Measurements from ENCODE around the gene MTFP1. TPM values are rescaled to one million over a fixed set of nuclear protein-coding genes. Genes with fewer than 3 reads are reported as not detected.

MTFP1 gene
- total RNA-seq, 1 donor from 2014 or later = 29.9 TPM

GRCh38 chr22:30422481-30423300 is 2.9 kb upstream of the MTFP1 start:
- H3K4me1 ChIP-seq = peaks cover 10% of the 10 kb centered on the region
- H3K9me3 Mint-ChIP-seq = no peaks in the 10 kb centered on the region
- TF ChIP-seq CTCF (IDR thresholded peaks at IDR 0.05) (no peak), EZH2 (IDR thresholded peaks at IDR 0.05) (no peak), EZH2phosphoT487 (IDR thresholded peaks at IDR 0.05) (no peak)

DNA sequence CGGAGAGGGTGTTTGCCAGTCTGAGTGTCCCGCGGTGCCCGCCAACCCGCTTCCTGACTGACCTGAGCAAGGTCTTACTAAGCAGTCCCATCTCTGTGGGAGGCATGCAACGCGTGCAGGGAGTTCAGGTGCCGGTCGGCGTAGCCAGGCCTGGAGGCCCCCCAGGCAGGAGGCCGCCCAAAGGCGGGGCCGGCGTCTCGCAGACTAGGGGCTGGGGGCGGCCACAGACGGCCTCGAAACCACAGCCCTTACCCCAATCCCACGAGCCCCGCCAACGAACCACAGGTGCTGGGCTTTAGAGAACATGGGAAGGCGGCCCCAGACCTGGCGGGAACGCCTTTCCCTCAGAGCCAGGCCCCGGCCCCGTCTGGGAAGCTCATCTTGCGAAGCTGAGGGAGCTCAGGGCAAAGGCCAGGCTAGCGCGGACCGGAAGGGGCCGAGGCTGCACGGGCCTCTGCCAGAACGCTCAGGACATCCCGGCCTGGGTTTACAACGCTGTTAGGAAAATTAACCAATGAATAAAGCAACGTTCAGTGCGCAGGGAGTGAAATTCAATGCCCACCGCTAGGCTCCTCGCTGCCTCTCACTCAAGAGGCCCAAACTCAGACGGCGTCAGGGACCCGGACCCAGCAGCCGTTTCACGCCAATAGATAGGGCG is 2.1 kb upstream of the MTFP1 start:
- Mint-ChIP-seq H3K4me3 (peak overlapping the region; percentile 96), H3K27me3 (ENCODE audit: insufficient read depth, low read depth) (peaks cover 5% of the 10 kb centered on the region), H3K27ac (peak overlapping the region; percentile 98), H3K9me3 (no peaks in the 10 kb centered on the region), H3K36me3 (peaks cover 10% of the 10 kb centered on the region), H3K4me1 (peaks cover 53% of the 10 kb centered on the region)
- no peaks in the 10 kb centered on the region for H3K36me3 ChIP-seq
- peak overlapping the region; percentile 17 for H2AFZ ChIP-seq (replicated peaks)
- peaks cover 10% of the 10 kb centered on the region for H3K4me1 ChIP-seq
- H3K27ac ChIP-seq = peak overlapping the region; percentile 80
- no peaks in the 10 kb centered on the region for H3K27me3 ChIP-seq
- H4K20me1 ChIP-seq (ENCODE audit: low read depth) = peaks cover 11% of the 10 kb centered on the region
- peak overlapping the region; percentile 20 for H3K9ac ChIP-seq
- H3K4me2 ChIP-seq = peak overlapping the region; percentile 81
- H3K4me3 ChIP-seq = peak overlapping the region; percentile 55
- H3K79me2 ChIP-seq (ENCODE audit: low read depth) = no peaks in the 10 kb centered on the region
- no peak for TF ChIP-seq EZH2phosphoT487 (IDR thresholded peaks at IDR 0.05)
- no peak for TF ChIP-seq EZH2 (IDR thresholded peaks at IDR 0.05)
- peak; percentile 18 for TF ChIP-seq CTCF (IDR thresholded peaks at IDR 0.05)
- no peak for DNase-seq (ENCODE audit: low spot score)
- no peaks in the 10 kb centered on the region for H3K9me3 ChIP-seq (ENCODE audit: low read depth)
- peaks cover 41% of the 10 kb centered on the region for H3F3A ChIP-seq (ENCODE audit: low read depth)

More at GRCh38 chr22:30422481-30423300, 2.9 kb upstream of the MTFP1 start:
- peak overlapping the region; percentile 98 for H3K27ac Mint-ChIP-seq
- Histone ChIP-seq H3K79me2 (ENCODE audit: low read depth) (no peaks in the 10 kb centered on the region), H3K27me3 (no peaks in the 10 kb centered on the region), H4K20me1 (ENCODE audit: low read depth) (peaks cover 11% of the 10 kb centered on the region), H3K4me3 (peak overlapping the region; percentile 55), H2AFZ (replicated peaks) (no peak overlapping the region), H3K27ac (peak overlapping the region; percentile 80), H3K36me3 (no peaks in the 10 kb centered on the region), H3K9ac (peak overlapping the region; percentile 20), H3K4me2 (peak overlapping the region; percentile 81), H3F3A (ENCODE audit: low read depth) (peaks cover 41% of the 10 kb centered on the region), H3K9me3 (ENCODE audit: low read depth) (no peaks in the 10 kb centered on the region)
- peak overlapping the region; percentile 96 for H3K4me3 Mint-ChIP-seq
- H3K27me3 Mint-ChIP-seq (ENCODE audit: insufficient read depth, low read depth) = peaks cover 5% of the 10 kb centered on the region
- peaks cover 53% of the 10 kb centered on the region for H3K4me1 Mint-ChIP-seq
- DNase-seq (ENCODE audit: low spot score) = peak; percentile 76
- peaks cover 14% of the 10 kb centered on the region for H3K36me3 Mint-ChIP-seq

DNA sequence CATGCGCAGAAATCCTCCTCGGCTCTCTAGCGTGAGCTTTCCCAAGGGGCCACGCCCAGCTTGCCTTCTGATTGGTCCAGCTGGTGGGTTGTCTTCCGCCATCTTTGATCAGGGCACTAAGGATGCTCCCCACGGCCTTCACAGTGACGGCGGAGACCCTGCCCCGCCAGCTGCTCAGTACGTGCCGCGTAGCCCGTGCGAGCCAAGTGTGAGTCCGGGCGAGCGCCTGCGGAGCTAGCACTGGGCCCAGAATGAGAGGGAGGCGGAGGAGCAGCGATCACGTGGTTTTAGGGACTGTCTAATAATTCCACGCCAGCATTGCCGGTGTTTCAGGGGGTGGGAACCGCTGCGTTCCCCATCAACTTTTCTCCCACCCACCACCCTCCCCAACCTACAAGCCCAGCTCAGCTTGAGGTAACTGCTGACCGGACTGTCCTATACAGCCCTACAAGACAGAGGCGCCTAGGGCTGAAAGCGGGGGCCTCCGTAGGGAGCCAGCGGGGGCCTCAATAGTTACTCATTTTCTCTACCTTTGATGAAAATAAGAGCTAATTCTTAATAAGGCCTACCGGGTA is 1.5 kb upstream of the MTFP1 start:
- peaks cover 41% of the 10 kb centered on the region for H3F3A ChIP-seq (ENCODE audit: low read depth)
- TF ChIP-seq CTCF (IDR thresholded peaks at IDR 0.05) (no peak), EZH2phosphoT487 (IDR thresholded peaks at IDR 0.05) (no peak), EZH2 (IDR thresholded peaks at IDR 0.05) (no peak)
- H3K27me3 ChIP-seq = no peaks in the 10 kb centered on the region
- H3K27ac ChIP-seq = peak overlapping the region; percentile 80
- Mint-ChIP-seq H3K9me3 (no peaks in the 10 kb centered on the region), H3K4me3 (peak overlapping the region; percentile 96), H3K36me3 (peaks cover 10% of the 10 kb centered on the region), H3K27ac (peak overlapping the region; percentile 93), H3K27me3 (ENCODE audit: insufficient read depth, low read depth) (peaks cover 5% of the 10 kb centered on the region), H3K4me1 (peaks cover 53% of the 10 kb centered on the region)
- peaks cover 11% of the 10 kb centered on the region for H4K20me1 ChIP-seq (ENCODE audit: low read depth)
- H3K9me3 ChIP-seq (ENCODE audit: low read depth) = no peaks in the 10 kb centered on the region
- no peak overlapping the region for H3K9ac ChIP-seq
- H3K4me1 ChIP-seq = peaks cover 10% of the 10 kb centered on the region
- peak overlapping the region; percentile 55 for H3K4me3 ChIP-seq
- no peaks in the 10 kb centered on the region for H3K36me3 ChIP-seq
- H3K79me2 ChIP-seq (ENCODE audit: low read depth) = no peaks in the 10 kb centered on the region
- peak overlapping the region; percentile 64 for H2AFZ ChIP-seq (replicated peaks)
- DNase-seq (ENCODE audit: low spot score) = peak; percentile 100
- peak overlapping the region; percentile 85 for H3K4me2 ChIP-seq
